Stimulated activated CD8-positive, alpha-beta memory T cell treated with anti-CD3 and anti-CD28 coated beads, Interleukin-7, amount 100 ng/mL, for 48 hours (primary cell): ENCODE results near the gene TMTC1.

ENCODE experiments used
- DNase-seq, 2 donors: peaks; one replicate each; pipeline ENCODE4 v3.0.0-alpha.2; 2020; ENCODE audit warnings: low read depth in 1 of 2; ENCODE audit errors: extremely low read depth in 1 of 2

The TMTC1 gene

GRCh38 chr12:29741342-29742241 is 42.1 kb downstream of the TMTC1 start:
- DNase-seq: no peak

GRCh38 chr12:29739279-29739991 is 44.3 kb downstream of the TMTC1 start:
- DNase-seq: no peak

DNA sequence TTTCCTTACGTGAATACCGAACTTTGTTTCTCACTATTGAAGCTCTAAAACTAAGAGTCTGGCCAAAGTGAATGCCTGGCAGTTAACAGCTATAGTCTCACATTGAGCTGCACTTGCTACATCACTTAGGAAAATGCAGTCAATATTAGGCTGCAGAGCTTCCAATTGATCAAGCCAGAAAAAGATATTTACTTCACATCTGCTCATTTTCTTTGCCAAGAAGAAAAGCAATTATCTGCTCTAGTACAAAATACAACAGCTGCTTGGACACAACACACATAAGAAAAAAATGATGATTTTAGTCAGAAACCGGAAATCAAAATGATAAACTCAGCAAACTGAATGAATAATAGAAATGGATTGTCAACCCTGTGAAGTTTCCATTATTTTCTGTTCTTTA is 45.4 kb downstream of the TMTC1 start:
- DNase-seq: no peak

- DNase-seq: no peak
Observed at GRCh38 chr12:29737644-29738043, 46.1 kb downstream of the TMTC1 start.

- no peak for DNase-seq
Observed at GRCh38 chr12:29735604-29736003, 48.1 kb downstream of the TMTC1 start.

DNA sequence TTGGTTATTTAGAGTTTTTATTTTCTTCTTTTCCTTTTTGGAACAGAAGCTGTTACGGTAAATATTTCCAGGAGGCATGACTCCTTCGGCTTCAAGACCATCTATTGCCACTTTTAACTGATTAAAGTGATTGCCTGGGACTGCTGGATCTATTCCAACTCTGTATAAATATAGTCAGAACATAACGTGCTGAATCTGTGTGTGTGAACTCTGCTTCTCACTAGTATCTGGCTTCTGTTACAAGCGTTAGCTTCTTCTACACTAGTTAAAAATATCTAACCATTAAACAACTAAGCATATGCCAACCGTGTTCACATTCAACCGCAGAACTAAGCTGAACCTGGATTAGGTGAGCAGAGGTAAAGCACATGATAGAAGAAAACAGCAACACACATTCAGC is 49.0 kb downstream of the TMTC1 start:
- no peak for DNase-seq

DNA sequence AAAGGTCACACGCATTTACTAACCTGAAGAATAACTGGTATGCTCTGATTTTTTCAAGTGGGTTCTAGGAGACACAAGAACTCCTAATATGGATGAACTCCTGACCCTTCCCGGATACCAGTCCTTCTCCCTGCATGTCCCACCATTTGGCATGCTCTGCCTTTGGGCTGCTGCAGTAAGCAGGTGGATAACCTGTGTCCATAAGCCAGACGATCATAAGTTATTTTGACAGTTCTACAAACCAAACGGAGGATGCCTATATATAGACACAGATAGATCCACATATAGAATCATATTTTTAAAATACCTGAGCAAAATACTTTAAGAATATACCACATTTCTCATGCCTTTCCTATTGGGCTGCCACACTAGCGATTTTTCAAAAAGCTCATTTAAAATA is 49.4 kb downstream of the TMTC1 start:
- no peak for DNase-seq

GRCh38 chr12:29733501-29733900 is 50.2 kb downstream of the TMTC1 start:
- DNase-seq: no peak

- no peak for DNase-seq
Observed at GRCh38 chr12:29733060-29733459, 50.7 kb downstream of the TMTC1 start.

GRCh38 chr12:29732593-29732992 is 51.1 kb downstream of the TMTC1 start:
- DNase-seq: no peak

DNA sequence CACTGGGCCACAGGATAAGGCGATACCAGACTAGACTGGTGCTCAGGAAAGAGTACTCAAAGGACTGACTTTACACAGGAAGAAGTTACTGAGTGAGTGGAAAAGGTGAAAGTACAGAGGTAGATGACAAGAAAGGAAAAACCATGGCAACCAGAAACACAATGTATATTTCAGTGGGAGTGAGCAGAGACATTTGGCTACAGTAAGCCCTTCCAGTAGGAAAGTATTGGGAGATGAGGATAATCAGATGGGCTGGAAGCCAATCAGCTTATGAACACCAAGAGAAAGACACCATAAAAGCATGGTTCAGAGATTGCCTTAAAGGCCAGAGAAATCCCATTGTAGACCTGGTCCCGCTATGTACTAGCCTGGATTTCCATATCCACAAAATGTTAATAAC is 51.6 kb downstream of the TMTC1 start:
- no peak for DNase-seq

DNA sequence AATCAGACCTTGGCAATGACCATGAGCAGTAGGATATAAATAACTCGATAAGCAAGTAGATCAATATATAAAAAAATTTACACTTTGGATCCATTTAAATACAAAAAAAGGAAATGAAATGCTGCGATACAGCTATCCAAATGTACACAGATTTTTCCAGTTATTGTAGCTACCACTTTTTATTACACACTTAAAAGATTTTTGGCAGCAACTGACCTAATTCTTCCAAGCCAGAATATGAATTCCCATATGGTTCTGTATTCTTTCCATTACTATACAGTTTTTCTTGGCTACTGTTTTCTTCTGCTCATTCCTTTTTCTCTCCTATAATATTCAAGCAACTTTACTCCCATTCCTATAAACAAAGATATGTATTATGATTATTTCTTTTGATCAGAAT is 52.2 kb downstream of the TMTC1 start:
- no peak for DNase-seq

- no peak for DNase-seq
Observed at GRCh38 chr12:29730481-29730880, 53.3 kb downstream of the TMTC1 start.

DNA sequence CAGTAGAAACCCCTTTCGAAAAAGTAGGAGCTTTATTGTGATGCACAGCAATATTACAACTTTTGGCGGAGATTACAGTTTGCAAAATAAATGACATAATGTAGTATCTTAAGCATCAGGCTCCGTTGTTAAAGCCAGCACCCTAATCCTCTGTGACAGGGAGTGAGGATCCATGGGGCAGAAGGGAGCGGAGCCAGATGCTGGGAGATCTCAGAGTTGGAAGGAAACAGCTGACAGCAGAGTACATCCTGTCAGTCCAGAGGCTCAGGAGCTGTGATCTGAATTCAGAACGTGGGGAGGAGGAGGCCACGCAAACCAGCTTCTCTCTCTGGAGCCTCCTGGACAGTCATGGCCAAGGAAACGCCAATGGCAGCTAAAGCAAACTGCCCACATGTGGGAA is 55.7 kb downstream of the TMTC1 start:
- DNase-seq: no peak

DNA sequence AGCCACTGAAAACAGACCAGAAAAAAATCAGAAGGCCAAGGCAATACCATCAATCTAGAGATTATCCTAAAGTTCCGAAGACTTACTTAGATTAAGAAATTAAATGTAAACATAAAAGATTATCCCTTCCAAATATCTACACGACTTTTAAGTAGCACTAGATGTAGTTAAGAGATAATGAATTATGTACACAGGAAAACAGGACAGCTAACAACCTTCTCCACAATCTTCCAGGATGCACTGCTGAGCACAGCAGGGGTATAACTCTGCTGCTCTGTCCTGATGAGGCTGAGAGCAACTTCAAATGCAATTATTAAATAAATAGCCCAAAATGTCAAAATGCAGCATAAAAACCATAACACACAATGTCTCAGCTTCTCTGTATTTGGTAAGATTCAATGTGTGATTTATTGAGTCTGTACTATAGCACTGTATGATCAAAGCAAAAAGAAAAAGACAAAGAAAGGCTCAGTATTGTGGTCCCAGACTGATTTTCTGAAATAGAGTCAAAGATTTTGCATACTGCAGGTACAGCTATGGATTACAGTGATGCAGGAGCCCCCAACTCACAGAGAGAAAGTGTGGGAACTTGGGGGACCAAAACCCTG is 56.9 kb downstream of the TMTC1 start:
- no peak for DNase-seq

DNA sequence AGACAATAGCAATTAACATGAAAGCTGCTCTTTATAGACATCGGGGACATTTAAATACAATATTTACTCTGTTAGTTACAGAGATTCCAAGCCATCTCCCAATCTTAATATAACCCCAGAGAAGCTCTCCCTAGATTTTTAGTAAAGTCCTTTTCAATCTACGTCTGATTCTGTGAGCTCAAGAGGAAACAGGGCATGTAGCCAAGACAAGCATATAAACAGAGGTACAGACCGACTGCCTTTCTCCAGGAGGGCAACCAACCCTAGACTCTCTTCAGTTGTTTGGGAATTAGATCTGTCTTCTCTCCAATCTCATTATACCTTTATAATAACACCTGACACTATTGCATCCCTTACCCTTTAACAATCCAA is 57.4 kb downstream of the TMTC1 start:
- DNase-seq: no peak

GRCh38 chr12:29725587-29726320 is 58.0 kb downstream of the TMTC1 start:
- no peak for DNase-seq

- no peak for DNase-seq
Observed at GRCh38 chr12:29722164-29722563, 61.6 kb downstream of the TMTC1 start.

DNA sequence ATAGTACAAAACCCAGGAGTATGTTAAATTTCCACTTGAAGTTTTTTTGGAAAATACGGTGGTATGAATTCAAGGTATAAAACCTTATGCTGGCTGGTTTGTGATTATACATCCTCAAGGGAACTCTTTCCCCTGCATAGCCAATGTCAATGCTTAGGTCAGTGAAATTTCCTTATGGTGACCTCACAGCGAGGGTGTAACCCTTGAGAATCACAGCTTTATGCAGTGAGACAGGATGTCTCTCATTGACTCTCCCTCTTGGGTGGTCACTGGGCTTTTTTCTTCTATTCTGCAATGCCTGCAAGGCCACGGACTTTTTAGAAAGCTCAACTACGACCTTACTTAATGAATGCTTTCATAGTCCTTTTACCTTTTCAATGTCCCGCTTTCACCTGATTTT is 64.4 kb downstream of the TMTC1 start:
- DNase-seq: no peak

DNA sequence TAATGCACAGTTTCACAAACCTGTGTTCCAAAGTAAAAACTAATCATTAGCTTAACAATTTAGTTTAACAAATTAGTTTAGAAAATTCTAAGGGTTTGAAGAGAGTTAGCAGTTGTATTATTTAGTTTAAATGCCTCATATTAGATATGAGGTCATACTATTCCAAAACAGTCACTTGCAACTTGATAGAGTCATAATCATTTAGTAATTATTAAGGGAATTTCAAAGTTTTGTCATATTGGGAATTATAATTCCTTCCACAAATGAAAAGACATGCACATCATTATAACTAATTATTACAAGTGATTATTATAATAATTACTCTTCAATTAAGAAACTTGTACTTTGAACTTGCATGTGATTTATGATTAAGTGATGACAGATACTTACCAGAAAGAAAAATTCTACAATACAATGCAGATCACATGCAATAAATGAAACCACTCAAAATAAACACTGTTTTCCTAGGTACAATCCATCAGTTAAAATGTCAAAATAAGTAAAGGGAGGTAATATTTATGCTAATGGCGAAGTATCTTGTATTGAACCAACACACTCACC is 66.1 kb downstream of the TMTC1 start:
- no peak for DNase-seq

GRCh38 chr12:29714966-29715365 is 68.8 kb downstream of the TMTC1 start:
- no peak for DNase-seq
